Transverse colon (tissue), 4 donors: ENCODE data around the gene AARS2. TPM values are rescaled to one million over a fixed set of nuclear protein-coding genes. Genes with fewer than 3 reads are reported as not detected.
A peak's percentile ranks its signal among the peaks of the same experiment; 100 is the strongest.

Experiments used
- DNase-seq: peaks from one replicate; pipeline ENCODE4 v3.0.0-alpha.2; 2019
- H3K27ac ChIP-seq, 4 donors: fragments of 200-600 bp; sonication (generic); 2 replicates each; pipeline ENCODE4 v1.5.1; 2016 to 2018; ENCODE audit warnings: inconsistent platforms in 4 of 4
- H3K27me3 ChIP-seq: fragments of 200-600 bp; sonication (generic); 2 replicates; pipeline ENCODE4 v1.5.1; 2017; ENCODE audit warnings: inconsistent platforms
- H3K36me3 ChIP-seq, 4 donors: fragments of 200-600 bp; sonication (generic); 2 replicates each; pipeline ENCODE4 v1.5.1; 2017 to 2019; ENCODE audit warnings: inconsistent platforms in 4 of 4
- H3K4me1 ChIP-seq, 4 donors: fragments of 200-600 bp; sonication (generic); 2 replicates each; pipeline ENCODE4 v1.5.1; 2017 to 2020; ENCODE audit warnings: inconsistent platforms in 4 of 4
- H3K4me3 ChIP-seq, 4 donors: fragments of 200-600 bp; sonication (generic); 1 replicate in 1 of 4; 2 replicates in 3 of 4; pipeline versions ENCODE4 v1.5.1 to v1.6.1; 2017 to 2019; ENCODE audit warnings: inconsistent platforms in 4 of 4
- H3K9me3 ChIP-seq, 2 donors: fragments of 200-600 bp; sonication (generic); 2 replicates each; pipeline ENCODE4 v1.5.1; 2017 to 2019; ENCODE audit warnings: inconsistent platforms in 2 of 2
- EP300 ChIP-seq: sonication (generic); formaldehyde crosslinking; IDR thresholded peaks from one replicate; pipeline ENCODE4 v1.6.1; 2017; ENCODE audit warnings: antibody characterized with exemption, low read depth
- POLR2A ChIP-seq: fragments of 450-650 bp; IDR thresholded peaks from one replicate; pipeline ENCODE4 v1.6.1; 2016; ENCODE audit warnings: antibody characterized with exemption, mild to moderate bottlenecking, moderate library complexity
- POLR2AphosphoS5 ChIP-seq, 3 donors: sonication (generic); formaldehyde crosslinking; IDR thresholded peaks; one replicate each; pipeline ENCODE4 v1.6.1; 2016; ENCODE audit warnings: antibody characterized with exemption in 3 of 3
- WGBS, 2 donors: methylation state at CpG; one replicate each; pipeline ENCODE4 v1.1.5; 2018; ENCODE audit warnings: low coverage in 1 of 2; 5-methylcytosine and 5-hydroxymethylcytosine counted together
- in situ Hi-C, 4 donors: fragments of 200-750 bp; cut with MboI; loops; one replicate each; pipeline versions ENCODE4 v1.15.0 to v1.15.1; 2017; ENCODE audit warnings: low sequenced_read_pairs in 3 of 4, low pct_ligation_motif_present in 1 of 4, low pct_unique_long_range_greater_than_20kb in 1 of 4
- intact Hi-C: fragments of 100-400 bp; cut with DNase I; formaldehyde crosslinking; loops from one replicate; pipeline ENCODE4 v1.15.1; 2023; ENCODE audit warnings: low total_unique reads
- total RNA-seq, 4 donors: library from RNA; depleted of rRNA; stranded (reverse); fragments of >200 nt; gene quantifications; one replicate each; pipeline ENCODE4 v1.1.0, GENCODE V29; 2016
- TF ChIP-seq, protein P1 (sequence below), 5 experiments: fragments of 200-600 bp in 3 of 5; fragments of 450-650 bp in 2 of 5; sonication (generic) in 3 of 5; IDR thresholded peaks; 1 replicate in 2 of 5; 2 replicates in 3 of 5; pipeline ENCODE4 v1.5.1; 2016 to 2017; ENCODE audit warnings: antibody characterized with exemption in 5 of 5, inconsistent platforms in 3 of 5, mild to moderate bottlenecking in 2 of 5, moderate library complexity in 1 of 5

AARS2 gene
- total RNA-seq, 4 donors from 2014 or later = 9.1 to 18.3 (median 14.8) TPM

DNA sequence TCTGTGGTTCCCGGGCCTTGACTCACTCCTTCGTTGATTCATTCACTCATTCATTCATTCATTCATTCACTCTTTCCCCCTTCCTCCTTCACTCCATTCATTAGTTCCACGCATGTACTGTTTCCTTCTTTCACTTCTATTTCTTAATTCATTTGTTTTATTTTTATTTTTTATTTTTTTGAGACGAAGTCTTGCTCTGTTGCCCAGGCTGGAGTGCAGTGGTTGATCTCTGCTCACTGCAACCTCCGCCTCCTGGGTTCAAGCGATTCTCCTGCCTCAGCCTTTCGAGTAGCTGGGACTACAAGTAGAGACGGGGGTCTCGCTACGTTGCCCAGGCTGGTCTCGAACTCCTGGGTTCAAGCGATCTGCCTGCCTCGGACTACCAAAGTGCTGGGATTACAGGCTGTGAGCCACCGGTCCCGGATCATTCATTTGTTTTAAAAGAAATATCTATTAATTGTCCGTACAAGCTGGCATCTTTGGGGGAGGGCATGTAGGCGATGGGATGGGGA lies 47.4 kb downstream of the AARS2 start:
- in situ Hi-C loops = loop anchor here in 1 of 4 donors (10.0 kb wide), 1 partner anchor 69 kb away; no protein-coding TSS in a partner anchor
- 14 to 61% methylated on average over 5 to 17 of the region's 17 CpGs for WGBS, 2 donors
- intact Hi-C loops = no loop called here

DNA sequence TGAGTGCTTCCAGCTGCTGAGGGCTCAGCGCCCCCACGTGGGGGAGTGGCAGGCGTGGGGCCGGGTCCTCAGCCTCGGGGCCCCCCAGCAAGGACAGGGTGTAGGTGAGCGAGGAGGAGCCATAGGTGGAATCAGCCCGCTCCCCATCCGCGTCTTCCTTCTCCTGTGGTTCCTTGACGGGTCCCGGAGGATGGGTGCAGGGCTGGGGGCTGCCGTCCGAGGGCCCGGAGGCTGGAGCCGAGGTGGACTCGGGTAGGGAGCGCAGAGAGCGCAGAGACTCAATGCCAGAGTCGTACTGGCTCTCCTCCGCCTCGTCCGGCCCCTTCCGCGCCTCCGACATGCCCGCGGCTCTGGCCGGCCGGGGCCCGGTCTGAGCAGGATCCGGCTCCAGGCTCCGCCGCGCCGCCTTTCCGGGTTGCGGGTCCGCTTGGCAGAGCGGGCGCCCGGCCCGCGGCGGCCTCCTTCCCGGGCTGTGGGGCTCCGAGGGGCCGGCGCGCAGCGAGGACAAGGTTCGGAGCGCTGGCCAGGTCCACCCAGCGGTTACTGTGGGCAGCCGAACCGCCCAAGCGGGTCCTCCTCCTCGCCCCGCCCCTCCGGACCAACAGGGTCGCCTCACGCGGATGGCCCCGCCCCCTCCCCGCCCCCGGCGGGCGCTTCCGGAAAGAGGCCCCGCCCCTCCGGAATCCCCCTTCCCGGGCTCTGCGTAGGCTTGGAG lies 48.0 kb downstream of the AARS2 start, which contains the start of gene NFKBIE:
NFKBIE (minus strand) TSS at position 545 of the 715 bp plus-strand sequence; CDS start at position 340, 205 bp downstream.
- WGBS, 2 donors = 0 to 2% methylated on average over 3 to 54 of the region's 72 CpGs
- peak; percentile 96 for DNase-seq
- Histone ChIP-seq H3K4me1 (peaks cover 16 to 39% (median 27%) of the 10 kb centered on the region in 4 donors), H3K27me3 (peaks cover 21% of the 10 kb centered on the region), H3K36me3 (no peaks in the 10 kb centered on the region), H3K4me3 (peak within 1 kb of the TSS; percentile 36 to 81 (median 76)), H3K27ac (peak within 1 kb of the TSS; percentile 80 to 90 (median 86)), H3K9me3 (no peaks in the 10 kb centered on the region)
- in situ Hi-C loops (loop anchor here in 1 of 4 donors (10.0 kb wide), 1 partner anchor 70 kb away; no protein-coding TSS in a partner anchor), intact Hi-C loops (no loop called here)
- TF ChIP-seq EP300 (no peak), POLR2A (peak; percentile 57), POLR2AphosphoS5 (IDR thresholded peaks at IDR 0.05) (peak; percentile 83 to 90 (median 84))
- TF ChIP-seq, protein P1, sequence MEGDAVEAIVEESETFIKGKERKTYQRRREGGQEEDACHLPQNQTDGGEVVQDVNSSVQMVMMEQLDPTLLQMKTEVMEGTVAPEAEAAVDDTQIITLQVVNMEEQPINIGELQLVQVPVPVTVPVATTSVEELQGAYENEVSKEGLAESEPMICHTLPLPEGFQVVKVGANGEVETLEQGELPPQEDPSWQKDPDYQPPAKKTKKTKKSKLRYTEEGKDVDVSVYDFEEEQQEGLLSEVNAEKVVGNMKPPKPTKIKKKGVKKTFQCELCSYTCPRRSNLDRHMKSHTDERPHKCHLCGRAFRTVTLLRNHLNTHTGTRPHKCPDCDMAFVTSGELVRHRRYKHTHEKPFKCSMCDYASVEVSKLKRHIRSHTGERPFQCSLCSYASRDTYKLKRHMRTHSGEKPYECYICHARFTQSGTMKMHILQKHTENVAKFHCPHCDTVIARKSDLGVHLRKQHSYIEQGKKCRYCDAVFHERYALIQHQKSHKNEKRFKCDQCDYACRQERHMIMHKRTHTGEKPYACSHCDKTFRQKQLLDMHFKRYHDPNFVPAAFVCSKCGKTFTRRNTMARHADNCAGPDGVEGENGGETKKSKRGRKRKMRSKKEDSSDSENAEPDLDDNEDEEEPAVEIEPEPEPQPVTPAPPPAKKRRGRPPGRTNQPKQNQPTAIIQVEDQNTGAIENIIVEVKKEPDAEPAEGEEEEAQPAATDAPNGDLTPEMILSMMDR (IDR thresholded peaks at IDR 0.05) = peak in 2 of 5 experiments; percentile 10 to 15

More for the DNA sequence above, 47.4 kb downstream of the AARS2 start:
- no peaks in the 10 kb centered on the region for H3K9me3 ChIP-seq
- no peak for DNase-seq
- H3K4me1 ChIP-seq = peaks cover 16 to 43% (median 31%) of the 10 kb centered on the region in 4 donors
- no peak for TF ChIP-seq POLR2A
- no peak for TF ChIP-seq POLR2AphosphoS5 (IDR thresholded peaks at IDR 0.05)
- TF ChIP-seq, protein P1 (IDR thresholded peaks at IDR 0.05) = no peak
- no peak for TF ChIP-seq EP300
- peaks cover 26% of the 10 kb centered on the region for H3K27me3 ChIP-seq
- H3K4me3 ChIP-seq = peak overlapping the region in 3 of 4 donors; percentile 74 to 81 (median 78)
- peak overlapping the region; percentile 80 to 90 (median 86) for H3K27ac ChIP-seq
- H3K36me3 ChIP-seq = no peaks in the 10 kb centered on the region

DNA sequence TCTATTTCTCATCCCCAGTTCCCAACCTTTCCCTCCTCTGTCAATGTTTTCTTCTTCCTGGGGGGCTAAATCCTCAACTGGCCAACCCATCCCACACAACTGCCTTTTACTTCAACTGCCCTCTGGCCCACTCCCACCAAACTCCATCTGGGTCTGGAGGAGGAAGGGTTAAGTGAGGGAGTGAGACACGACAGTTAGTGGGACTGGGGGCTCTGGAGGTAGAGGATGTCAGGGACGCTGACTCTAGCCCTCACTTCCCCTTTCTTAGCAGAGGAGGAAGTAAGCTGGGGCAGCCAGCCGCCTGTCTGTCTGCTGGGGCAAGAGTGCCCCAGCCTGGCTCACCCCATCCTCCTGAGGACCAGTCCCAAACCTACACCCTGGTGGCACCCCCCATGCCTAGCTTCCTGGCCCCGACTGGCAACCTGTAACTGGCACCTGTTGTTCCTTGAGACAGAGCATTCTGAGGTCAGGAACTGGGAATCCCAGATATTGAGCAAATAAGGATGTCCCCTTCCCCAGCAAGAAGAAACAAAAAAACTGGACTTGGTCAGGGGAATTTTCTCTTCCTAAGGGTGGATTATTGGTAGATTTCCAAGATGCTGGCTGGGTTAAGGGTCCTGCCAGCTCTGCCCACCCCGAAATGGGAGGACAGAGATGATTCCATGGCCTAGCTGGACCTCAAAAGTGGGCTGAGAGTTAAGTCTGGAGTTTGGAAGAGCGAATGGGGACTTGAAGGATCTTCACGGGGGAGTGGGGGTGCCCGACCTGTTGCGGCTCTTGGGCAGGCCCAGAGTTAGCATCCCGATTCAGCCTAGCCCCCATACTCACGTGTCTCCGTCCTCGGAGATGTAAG lies 48.8 kb downstream of the AARS2 start:
- no peaks in the 10 kb centered on the region for H3K9me3 ChIP-seq
- TF ChIP-seq EP300 = no peak
- TF ChIP-seq, protein P1 (IDR thresholded peaks at IDR 0.05) = no peak
- no peak for TF ChIP-seq POLR2AphosphoS5 (IDR thresholded peaks at IDR 0.05)
- no peak for TF ChIP-seq POLR2A
- H3K27ac ChIP-seq = peak overlapping the region; percentile 80 to 90 (median 86)
- peaks cover 13% of the 10 kb centered on the region for H3K27me3 ChIP-seq
- DNase-seq = peak; percentile 72
- H3K4me3 ChIP-seq = peak overlapping the region; percentile 36 to 81 (median 76)
- H3K4me1 ChIP-seq = peaks cover 16 to 36% (median 26%) of the 10 kb centered on the region in 4 donors
- WGBS, 2 donors = 0 to 4% methylated on average over 2 to 13 of the region's 13 CpGs
- intact Hi-C loops (no loop called here), in situ Hi-C loops (loop anchor here in 1 of 4 donors (10.0 kb wide), 1 partner anchor 70 kb away; no protein-coding TSS in a partner anchor)
- H3K36me3 ChIP-seq = peaks cover 0 to 4% (median 0%) of the 10 kb centered on the region in 4 donors
